Stimulated activated CD8-positive, alpha-beta memory T cell treated with anti-CD3 and anti-CD28 coated beads, Interleukin-7, amount 100 ng/mL, for 48 hours (primary cell): ENCODE measurements around the gene HIPK2.

Experiments
- DNase-seq, 2 donors: peaks; one replicate each; pipeline ENCODE4 v3.0.0-alpha.2; 2020; ENCODE audit warnings: low read depth in 1 of 2; ENCODE audit errors: extremely low read depth in 1 of 2

HIPK2 gene

DNA sequence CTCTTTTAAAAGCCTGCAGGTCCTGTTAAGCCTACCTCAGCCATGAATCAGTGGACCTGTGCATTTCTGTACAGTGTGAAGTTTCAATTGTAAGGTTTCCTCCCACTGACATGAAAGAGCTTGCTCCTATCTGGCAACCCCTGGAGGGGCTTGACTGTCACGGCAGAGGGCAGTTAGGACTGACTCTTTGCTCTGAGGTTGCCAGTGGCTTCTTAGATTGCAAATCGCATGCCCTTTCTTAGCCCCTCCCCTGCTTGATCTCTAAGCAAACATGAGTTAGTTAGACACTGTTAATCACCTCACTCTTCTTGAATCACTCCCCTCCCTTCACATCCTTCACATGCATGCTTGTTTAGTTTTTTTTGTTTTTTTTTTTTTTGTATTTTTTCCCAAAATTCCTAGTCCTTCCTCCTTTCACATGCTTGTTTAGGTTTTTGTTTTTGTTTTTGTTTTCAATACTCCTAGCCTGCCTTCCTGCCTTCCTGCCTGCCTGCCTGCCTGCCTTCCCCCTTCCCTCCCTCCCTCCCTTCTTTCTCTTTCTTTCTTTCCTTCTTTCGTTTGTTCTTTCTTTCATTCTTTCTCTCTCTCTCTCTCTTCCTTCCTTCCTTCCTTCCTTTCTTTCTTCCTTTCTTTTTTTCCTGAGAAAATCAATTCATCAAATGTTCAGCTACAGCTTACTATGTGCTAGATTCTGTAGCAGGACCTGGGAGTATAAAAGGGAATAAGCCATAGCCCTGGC lies 6.0 kb upstream of the HIPK2 start:
- DNase-seq, result no peak

- no peak for DNase-seq
Measured at GRCh38 chr7:139782932-139783331, 5.1 kb upstream of the HIPK2 start.

DNA sequence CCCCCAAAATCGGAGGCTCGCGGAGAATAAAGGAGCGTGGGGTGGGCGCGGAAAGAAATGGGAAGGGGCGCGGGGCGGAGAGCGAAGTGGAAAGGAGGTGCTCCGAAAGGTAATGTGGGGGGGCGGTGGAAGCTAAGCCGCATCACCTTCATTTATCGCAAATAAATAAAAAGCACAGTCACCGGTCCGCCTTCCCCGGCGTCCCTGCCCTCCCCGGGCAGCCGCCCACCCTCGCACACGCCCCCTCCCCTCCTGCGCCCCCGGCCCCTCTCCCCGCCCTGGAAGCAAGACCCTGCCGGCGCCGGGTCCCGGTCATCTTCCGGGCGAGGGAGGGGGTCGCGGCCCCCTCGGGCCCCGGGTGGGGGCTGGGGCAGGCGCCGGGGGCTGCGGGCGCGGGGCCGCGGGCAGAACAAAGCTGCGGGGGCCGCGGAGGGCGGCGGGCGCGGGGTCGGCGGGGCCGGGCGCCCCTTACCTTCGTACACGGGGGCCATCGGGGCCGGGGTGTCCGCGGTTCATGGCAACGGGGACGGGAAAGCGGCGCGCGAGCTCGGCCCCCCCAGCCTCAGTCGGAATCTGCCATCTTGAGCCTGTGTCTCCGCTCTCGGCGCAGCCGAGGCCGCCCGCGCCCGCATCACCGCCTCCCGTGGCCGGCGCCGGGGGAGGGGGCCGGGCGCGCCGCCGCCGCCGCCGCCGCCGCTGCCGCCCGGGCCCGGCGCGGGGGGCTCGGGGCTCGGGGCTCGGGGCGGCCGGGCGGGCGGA lies 486 bp downstream of the HIPK2 start:
- DNase-seq, result no peak

- DNase-seq, result no peak
Measured at GRCh38 chr7:139776486-139777132, 1.2 kb downstream of the HIPK2 start.

DNA sequence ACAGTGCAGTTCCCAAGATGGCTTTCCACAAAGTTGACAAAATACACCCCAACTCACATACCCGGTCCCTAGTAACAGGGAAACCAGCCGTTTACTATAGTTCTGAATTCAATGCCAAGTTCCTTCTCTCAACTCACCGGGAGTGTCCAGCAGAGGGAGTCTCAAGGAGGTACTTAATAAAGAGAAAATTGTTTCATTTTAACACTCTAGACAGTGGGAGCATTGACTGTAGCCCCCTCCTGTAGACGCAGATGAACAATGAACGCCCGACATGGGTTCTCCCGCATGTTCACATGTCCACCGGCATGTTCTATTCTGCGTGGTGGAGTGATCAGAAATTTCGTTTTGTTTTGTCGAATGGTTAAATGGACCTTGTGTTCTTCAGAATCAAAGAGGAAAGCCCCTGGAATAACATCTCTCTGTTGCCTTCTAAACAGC lies 1.9 kb downstream of the HIPK2 start:
- DNase-seq, result peak in 1 of 2 donors; percentile 28

GRCh38 chr7:139774376-139774775 lies 3.4 kb downstream of the HIPK2 start:
- DNase-seq, result no peak

DNA sequence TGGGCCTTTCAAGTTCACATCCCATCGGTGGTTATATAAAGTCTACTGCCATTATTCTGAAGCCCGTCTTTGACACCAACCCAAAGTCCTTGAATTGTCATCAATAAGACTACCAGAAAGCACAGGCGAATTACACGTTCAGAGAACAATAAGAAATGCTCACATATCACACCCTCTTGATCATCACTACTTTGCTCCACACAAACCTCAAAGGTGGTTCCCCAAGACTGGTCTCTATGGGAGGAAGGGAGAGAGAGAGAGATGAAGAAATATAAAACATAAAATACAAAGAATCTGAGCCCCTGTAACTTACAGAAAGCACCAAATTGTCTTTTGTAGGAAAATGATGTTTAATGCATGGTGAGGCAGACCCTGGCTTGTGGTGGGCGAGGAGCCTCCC lies 4.4 kb downstream of the HIPK2 start:
- DNase-seq, result no peak

- DNase-seq, result no peak
Measured at GRCh38 chr7:139772873-139773272, 4.9 kb downstream of the HIPK2 start.

- no peak for DNase-seq
Measured at GRCh38 chr7:139772115-139772514, 5.7 kb downstream of the HIPK2 start.

DNA sequence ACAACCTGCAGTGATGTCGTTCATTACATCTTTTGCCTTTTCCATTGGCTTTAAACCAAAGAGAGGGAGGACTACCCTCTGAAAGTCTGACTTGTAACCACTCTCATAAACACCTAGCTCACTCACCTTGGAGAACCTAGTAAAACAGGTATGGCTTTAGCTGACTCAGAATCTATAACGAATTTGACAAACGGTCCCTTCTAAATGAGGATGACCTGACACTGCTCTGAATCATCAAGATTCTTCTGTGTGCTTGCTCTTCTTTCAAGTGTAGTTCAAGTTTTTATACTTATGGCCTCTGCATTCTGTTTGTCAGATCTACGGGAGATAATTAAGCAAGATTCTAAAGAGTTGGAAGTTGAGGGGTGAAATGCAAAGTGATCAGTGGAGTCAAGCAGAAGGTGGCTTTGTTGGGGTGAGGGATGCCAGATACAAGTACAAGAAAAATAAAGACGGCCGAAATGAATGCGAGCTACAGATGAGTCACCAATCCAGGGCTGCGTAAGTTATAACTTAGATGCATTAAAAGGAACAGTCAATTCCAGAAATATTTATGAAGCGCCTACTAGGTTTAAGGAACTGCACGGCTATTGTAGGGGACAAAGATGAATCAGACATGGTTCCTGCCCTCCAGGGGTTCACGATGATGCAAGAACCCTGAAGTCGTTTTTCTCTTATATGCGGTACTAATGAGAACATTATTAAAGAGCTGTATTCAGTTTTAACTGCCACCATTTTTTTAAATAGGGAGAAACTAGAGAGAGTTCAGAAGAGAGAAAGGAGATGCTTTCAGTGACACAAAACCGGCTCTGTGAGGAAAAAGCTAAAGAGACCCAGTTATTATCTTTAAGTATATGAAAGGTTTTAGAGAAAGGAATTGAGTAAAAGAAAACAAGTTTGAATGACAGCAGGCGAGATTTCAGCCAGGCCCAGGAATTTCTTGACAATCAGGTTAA lies 6.5 kb downstream of the HIPK2 start:
- DNase-seq, result no peak

DNA sequence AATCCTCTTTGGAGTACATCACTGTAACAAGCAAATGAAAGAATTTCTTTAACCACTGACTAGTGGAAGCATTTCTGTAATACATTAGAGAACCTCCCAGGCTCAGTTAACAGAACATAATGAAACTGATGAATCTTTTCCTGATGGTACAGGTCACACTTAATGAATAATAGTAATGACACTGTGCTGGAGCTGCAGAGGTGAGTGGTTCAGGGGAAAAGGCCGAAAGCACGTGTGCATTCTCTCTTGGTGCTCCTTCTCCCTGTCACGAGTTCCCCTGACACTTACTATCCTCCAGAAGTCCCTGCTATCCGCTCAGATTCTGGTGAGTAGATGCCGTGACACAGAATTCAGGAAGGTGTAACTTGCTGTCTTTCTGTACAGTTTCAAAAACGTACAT lies 8.0 kb downstream of the HIPK2 start:
- no peak for DNase-seq

DNA sequence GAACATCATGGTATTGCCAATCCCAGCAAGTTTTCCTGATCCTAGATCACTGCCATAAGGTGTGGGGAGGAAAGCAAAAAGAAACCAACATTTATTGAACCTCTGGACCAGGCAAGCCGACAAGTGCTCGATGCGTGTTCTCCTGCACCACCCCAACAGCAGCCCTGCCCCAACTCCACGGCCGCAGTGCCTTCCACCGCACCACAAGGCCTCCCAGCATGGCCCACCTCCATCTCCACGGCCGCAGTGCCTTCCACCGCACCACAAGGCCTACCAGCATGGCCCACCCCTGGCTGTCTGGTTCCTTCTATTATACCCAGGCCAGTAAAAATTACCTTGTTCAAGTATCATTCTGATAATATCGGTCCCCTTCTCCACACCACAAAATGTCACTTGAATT lies 8.7 kb downstream of the HIPK2 start:
- DNase-seq, result no peak

DNA sequence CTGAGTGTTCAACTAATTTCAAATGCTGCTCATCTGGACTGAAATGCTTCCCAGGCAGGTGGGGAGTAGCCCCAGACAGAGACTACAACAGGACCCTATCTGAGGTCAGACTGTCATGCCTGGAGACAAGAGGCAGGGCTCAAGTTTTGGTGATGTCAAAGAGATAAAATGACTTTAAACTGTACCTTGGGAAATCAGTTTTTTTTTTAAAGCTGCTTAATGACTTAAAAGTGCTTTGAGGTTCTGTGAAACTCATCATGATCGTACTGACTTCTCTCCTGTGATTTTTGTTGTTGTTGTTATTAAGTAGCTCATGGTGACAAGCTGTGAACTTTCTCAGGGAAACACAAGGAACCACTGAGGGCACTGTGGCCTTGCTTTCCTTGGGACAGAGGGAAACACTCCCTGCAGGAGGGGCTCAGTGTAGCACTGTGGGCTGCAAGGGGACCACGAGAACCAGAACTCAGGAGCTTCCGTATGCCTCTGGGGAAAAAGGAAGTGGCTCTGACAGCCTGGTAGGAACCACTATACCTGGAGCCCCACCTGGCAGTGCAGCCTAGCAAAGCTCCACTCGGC lies 9.5 kb downstream of the HIPK2 start:
- DNase-seq, result no peak

GRCh38 chr7:139767561-139767982 lies 10.2 kb downstream of the HIPK2 start:
- no peak for DNase-seq

- DNase-seq, result no peak
Measured at GRCh38 chr7:139765143-139765542, 12.7 kb downstream of the HIPK2 start.

DNA sequence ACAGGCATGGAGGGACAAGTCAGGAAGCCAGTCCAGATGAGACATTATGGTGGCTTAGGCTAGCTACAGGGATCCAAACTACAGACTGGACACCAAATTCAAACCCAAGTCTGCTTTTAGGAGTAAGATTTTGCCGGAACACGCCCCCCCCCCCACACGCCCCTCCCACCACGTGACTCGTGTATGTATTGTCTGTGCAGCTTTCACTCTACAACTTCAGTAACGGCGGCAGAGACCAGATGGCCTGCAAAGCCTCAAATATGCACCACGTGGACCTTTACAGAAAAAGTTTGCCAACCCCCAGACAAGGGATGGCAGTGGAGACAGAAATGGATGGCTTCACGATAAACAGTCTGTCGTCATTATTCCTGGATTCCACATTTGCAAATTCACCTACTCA lies 14.5 kb downstream of the HIPK2 start:
- no peak for DNase-seq

- DNase-seq, result no peak
Measured at GRCh38 chr7:139762886-139763285, 14.9 kb downstream of the HIPK2 start.

GRCh38 chr7:139758388-139758787 lies 19.4 kb downstream of the HIPK2 start:
- no peak for DNase-seq

DNA sequence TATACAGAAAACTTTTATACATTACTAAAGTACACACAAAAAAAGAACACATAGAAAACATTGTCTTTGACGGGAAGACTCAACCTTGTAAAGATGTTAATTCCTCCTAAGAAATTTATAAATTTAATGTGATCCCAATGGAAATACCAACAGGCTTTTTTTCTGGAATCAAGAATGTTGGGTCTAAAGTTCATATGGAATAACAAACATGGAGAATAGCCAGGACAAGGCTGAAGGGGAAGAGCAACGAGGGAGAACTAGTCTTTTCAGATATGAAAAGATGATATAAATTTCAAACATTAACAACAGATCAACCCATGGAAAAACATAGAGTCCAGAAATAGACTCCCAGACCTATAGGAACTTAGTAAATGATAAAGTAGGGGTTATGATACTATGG lies 19.8 kb downstream of the HIPK2 start:
- no peak for DNase-seq

- no peak for DNase-seq
Measured at GRCh38 chr7:139753693-139754111, 24.1 kb downstream of the HIPK2 start.
